Measurements from ENCODE around the gene NACC2. TPM values are rescaled to one million over a fixed set of nuclear protein-coding genes. Genes with fewer than 3 reads are reported as not detected.

Gene NACC2
- total RNA-seq, 4 donors from 2014 or later = 10.4 to 21.6 (median 12.8) TPM

- intact Hi-C loops (cut with DNase I) = no loop called here
- Histone ChIP-seq H3K4me3 (no peak overlapping the region), H3K36me3 (peaks cover 0 to 9% (median 0%) of the 10 kb centered on the region in 3 donors), H3K27ac (no peak overlapping the region), H3K9me3 (no peaks in the 10 kb centered on the region), H3K4me1 (peaks cover 10 to 53% (median 16%) of the 10 kb centered on the region in 3 donors), H3K27me3 (no peaks in the 10 kb centered on the region)
- WGBS, 2 donors = 52% methylated on average over 2 of the region's 9 CpGs; no CpG with 5 or more reads in 1 of the 2 donors
- DNase-seq = no peak
- TF ChIP-seq POLR2A (IDR thresholded peaks at IDR 0.05) = no peak
- TF ChIP-seq CTCF (IDR thresholded peaks at IDR 0.05) = no peak
Measured at GRCh38 chr9:136004219-136004618, 90.9 kb downstream of the NACC2 start.

GRCh38 chr9:136003411-136004218 is 91.5 kb downstream of the NACC2 start:
- Histone ChIP-seq H3K4me3 (no peak overlapping the region), H3K4me1 (peaks cover 10 to 47% (median 14%) of the 10 kb centered on the region in 3 donors), H3K9me3 (no peaks in the 10 kb centered on the region), H3K27me3 (no peaks in the 10 kb centered on the region), H3K27ac (no peak overlapping the region), H3K36me3 (peaks cover 0 to 3% (median 0%) of the 10 kb centered on the region in 3 donors)
- WGBS, 2 donors = 10 to 25% methylated on average over 2 of the region's 15 CpGs
- intact Hi-C loops (cut with DNase I) = no loop called here
- DNase-seq = no peak
- no peak for TF ChIP-seq POLR2A (IDR thresholded peaks at IDR 0.05)
- no peak for TF ChIP-seq CTCF (IDR thresholded peaks at IDR 0.05)

- 26% methylated on average over 4 of the region's 10 CpGs; no CpG with 5 or more reads in 1 of the 2 donors for WGBS, 2 donors
- Histone ChIP-seq H3K4me3 (no peak overlapping the region), H3K27ac (no peak overlapping the region), H3K27me3 (no peaks in the 10 kb centered on the region), H3K4me1 (peaks cover 10 to 40% (median 12%) of the 10 kb centered on the region in 3 donors), H3K36me3 (no peaks in the 10 kb centered on the region), H3K9me3 (no peaks in the 10 kb centered on the region)
- intact Hi-C loops (cut with DNase I) = no loop called here
- TF ChIP-seq POLR2A (IDR thresholded peaks at IDR 0.05) = no peak
- no peak for TF ChIP-seq CTCF (IDR thresholded peaks at IDR 0.05)
- DNase-seq = no peak
Measured at GRCh38 chr9:136002881-136003280, 92.2 kb downstream of the NACC2 start.

- Histone ChIP-seq H3K27ac (no peak overlapping the region), H3K27me3 (no peaks in the 10 kb centered on the region), H3K4me1 (peaks cover 10 to 33% (median 12%) of the 10 kb centered on the region in 3 donors), H3K4me3 (no peak overlapping the region), H3K9me3 (no peaks in the 10 kb centered on the region), H3K36me3 (no peaks in the 10 kb centered on the region)
- intact Hi-C loops (cut with DNase I) = no loop called here
- TF ChIP-seq POLR2A (IDR thresholded peaks at IDR 0.05) = no peak
- TF ChIP-seq CTCF (IDR thresholded peaks at IDR 0.05) = no peak
- DNase-seq = no peak
- WGBS, 2 donors = 80 to 83% methylated on average over 2 to 7 of the region's 11 CpGs
Measured at GRCh38 chr9:136002215-136002614, 92.9 kb downstream of the NACC2 start.

- TF ChIP-seq POLR2A (IDR thresholded peaks at IDR 0.05) = no peak
- TF ChIP-seq CTCF (IDR thresholded peaks at IDR 0.05) = no peak
- intact Hi-C loops (cut with DNase I) = no loop called here
- Histone ChIP-seq H3K27ac (no peak overlapping the region), H3K9me3 (no peaks in the 10 kb centered on the region), H3K27me3 (no peaks in the 10 kb centered on the region), H3K4me3 (no peak overlapping the region), H3K36me3 (no peaks in the 10 kb centered on the region), H3K4me1 (peaks cover 10 to 25% (median 12%) of the 10 kb centered on the region in 3 donors)
- DNase-seq = no peak
- 38 to 47% methylated on average over 8 of the region's 18 CpGs for WGBS, 2 donors
Measured at GRCh38 chr9:136001231-136001630, 93.9 kb downstream of the NACC2 start.
